Cardiac fibroblast (primary cell): ENCODE data around the gene CTCFL.
"Not testable (repeated sequence)": the region's sequence is repeated elsewhere in the genome, so short reads cannot be mapped to it uniquely, and the experiment has no call there.

Experiments used
- DNase-seq, 2 donors: peaks; one replicate each; pipeline versions ENCODE4 v3.0.0 to v3.0.0-alpha.2; 2010; ENCODE audit warnings: low read depth in 2 of 2
- H3K4me3 ChIP-seq, 2 donors: replicated peaks in 1 of 2; 1 replicate in 1 of 2; 2 replicates in 1 of 2; pipeline ENCODE4 v1.5.1; 2011; ENCODE audit warnings: low read depth in 2 of 2, low read length in 2 of 2, mild to moderate bottlenecking in 2 of 2, moderate library complexity in 1 of 2
- TF ChIP-seq, protein P1 (sequence below): IDR thresholded peaks from one replicate; pipeline ENCODE4 v1.5.1; 2011; ENCODE audit warnings: low read depth, mild to moderate bottlenecking, low read length, inconsistent platforms

Gene CTCFL

DNA sequence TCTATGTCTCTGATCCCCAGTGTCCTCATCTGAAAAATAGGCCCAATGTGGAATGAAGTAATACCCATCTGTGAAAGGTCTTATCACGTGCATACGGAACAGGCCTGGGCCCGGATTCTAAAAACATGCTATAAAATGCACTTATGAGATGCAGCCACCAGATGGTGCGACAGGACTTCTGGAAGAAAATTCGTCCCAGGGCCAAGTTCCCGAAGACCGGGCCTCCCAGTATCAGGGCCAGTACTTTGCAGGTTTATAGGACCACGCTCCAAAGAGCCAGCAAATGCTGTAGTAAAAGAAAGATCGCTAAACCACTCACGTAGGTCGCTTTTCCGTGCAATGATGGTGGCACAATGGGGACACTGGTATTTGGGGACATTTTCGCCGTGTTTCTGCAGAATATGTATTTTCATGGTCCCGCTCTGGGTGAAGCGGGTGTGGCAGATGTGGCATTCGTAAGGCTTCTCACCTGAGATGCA, 10.6 kb downstream of the CTCFL start:
- TF ChIP-seq, protein P1, sequence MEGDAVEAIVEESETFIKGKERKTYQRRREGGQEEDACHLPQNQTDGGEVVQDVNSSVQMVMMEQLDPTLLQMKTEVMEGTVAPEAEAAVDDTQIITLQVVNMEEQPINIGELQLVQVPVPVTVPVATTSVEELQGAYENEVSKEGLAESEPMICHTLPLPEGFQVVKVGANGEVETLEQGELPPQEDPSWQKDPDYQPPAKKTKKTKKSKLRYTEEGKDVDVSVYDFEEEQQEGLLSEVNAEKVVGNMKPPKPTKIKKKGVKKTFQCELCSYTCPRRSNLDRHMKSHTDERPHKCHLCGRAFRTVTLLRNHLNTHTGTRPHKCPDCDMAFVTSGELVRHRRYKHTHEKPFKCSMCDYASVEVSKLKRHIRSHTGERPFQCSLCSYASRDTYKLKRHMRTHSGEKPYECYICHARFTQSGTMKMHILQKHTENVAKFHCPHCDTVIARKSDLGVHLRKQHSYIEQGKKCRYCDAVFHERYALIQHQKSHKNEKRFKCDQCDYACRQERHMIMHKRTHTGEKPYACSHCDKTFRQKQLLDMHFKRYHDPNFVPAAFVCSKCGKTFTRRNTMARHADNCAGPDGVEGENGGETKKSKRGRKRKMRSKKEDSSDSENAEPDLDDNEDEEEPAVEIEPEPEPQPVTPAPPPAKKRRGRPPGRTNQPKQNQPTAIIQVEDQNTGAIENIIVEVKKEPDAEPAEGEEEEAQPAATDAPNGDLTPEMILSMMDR: peak; percentile 74

GRCh38 chr20:57513199-57513598, 11.7 kb downstream of the CTCFL start:
- DNase-seq: peak in 1 of 2 donors; percentile 45
- TF ChIP-seq, protein P1: no peak
- H3K4me3 ChIP-seq: no peak overlapping the region

More for the DNA sequence above, 10.6 kb downstream of the CTCFL start:
- H3K4me3 ChIP-seq: no peak overlapping the region
- DNase-seq: peak; percentile 81 to 85

- no peak overlapping the region for H3K4me3 ChIP-seq
- no peak for DNase-seq
- TF ChIP-seq, protein P1: no peak
Observed at GRCh38 chr20:57512432-57512831, 12.5 kb downstream of the CTCFL start.

GRCh38 chr20:57511709-57512108, 13.2 kb downstream of the CTCFL start:
- H3K4me3 ChIP-seq, DNase-seq: not testable (repeated sequence)

GRCh38 chr20:57509665-57510237, 15.2 kb downstream of the CTCFL start:
- TF ChIP-seq, protein P1: peak; percentile 60
- peak; percentile 13 to 16 for DNase-seq

GRCh38 chr20:57508831-57509230, 16.1 kb downstream of the CTCFL start:
- no peak for DNase-seq
- TF ChIP-seq, protein P1: no peak

More at GRCh38 chr20:57509665-57510237, 15.2 kb downstream of the CTCFL start:
- H3K4me3 ChIP-seq: no peak overlapping the region

GRCh38 chr20:57508381-57508780, 16.6 kb downstream of the CTCFL start:
- TF ChIP-seq, protein P1: no peak
- DNase-seq: no peak
- H3K4me3 ChIP-seq: no peak overlapping the region

More at GRCh38 chr20:57508831-57509230, 16.1 kb downstream of the CTCFL start:
- no peak overlapping the region for H3K4me3 ChIP-seq
